ENCODE results near the gene PAN3.

PAN3 gene

GRCh38 chr13:28199089-28199488, 60.7 kb downstream of the PAN3 start:
- H3K4me3 ChIP-seq = no peak overlapping the region
- H3K27ac ChIP-seq = no peak overlapping the region

GRCh38 chr13:28204043-28204442, 65.7 kb downstream of the PAN3 start:
- no peak overlapping the region for H3K27ac ChIP-seq

DNA sequence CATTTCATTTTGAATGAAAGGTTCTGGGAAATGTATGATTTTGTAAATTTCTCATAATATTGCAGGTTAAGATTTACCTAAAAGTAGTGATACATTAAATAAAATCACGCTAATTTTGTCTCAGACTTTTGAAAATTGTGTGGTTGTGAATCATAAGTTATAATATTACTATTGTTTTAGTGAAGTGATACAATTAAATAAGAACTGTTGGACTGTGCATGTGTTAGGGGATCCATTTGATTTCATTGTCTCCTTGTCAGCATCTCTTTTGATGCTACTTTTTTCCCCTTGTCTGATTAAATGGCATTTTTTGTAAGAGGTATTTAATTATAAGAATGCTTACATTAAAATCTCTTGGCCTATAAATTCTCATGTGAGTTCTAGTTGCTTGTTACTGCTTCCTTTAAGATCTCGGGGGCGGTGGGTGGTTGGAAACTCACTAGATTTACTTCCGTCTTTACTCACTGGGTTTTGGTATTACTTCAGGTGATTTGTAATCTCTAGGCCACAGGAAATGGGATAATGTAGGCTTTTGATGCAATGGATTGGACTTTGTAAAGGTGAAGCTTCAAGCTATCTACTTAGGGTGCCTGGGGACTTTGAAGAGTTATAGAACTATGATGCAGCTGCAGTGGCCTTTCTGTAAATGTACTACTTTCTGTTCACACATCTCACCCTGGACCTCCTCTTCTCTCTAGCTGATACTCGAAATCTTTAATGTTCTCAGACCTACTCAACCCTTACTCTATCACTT, 66.5 kb downstream of the PAN3 start:
- H3K27ac ChIP-seq = no peak overlapping the region
- no peak overlapping the region for H3K4me3 ChIP-seq

More at GRCh38 chr13:28204043-28204442, 65.7 kb downstream of the PAN3 start:
- no peak overlapping the region for H3K4me3 ChIP-seq

- H3K27ac ChIP-seq = no peak overlapping the region
- no peak overlapping the region for H3K4me3 ChIP-seq
These were observed 80.3 kb downstream of the PAN3 start for GRCh38 chr13:28218679-28219078.

GRCh38 chr13:28219408-28220099, 81.2 kb downstream of the PAN3 start:
- Histone ChIP-seq H3K4me3 (no peak overlapping the region), H3K27ac (no peak overlapping the region)

- Histone ChIP-seq H3K4me3 (no peak overlapping the region), H3K27ac (no peak overlapping the region)
These were observed 81.8 kb downstream of the PAN3 start for GRCh38 chr13:28220166-28220565.

- H3K4me3 ChIP-seq = no peak overlapping the region
- no peak overlapping the region for H3K27ac ChIP-seq
These were observed 91.4 kb downstream of the PAN3 start for GRCh38 chr13:28229522-28230411.

DNA sequence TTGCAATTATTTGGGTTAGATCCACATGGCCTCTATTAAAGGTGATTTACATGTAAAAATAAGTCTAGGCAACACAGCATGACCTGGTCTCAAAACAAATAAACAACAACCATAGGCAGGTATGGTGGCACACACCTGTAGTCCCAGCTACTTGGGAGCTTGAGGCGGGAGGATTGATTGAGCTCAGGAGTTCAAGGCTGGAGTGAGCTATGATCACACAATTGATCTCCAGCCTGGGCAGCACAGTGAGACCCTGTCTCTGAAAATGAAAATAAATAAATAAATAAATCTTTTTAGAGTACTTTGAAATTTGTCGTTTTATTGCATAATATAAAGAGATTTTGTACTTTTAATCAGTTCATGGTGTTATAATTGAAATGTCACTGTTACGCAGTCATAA, 93.3 kb downstream of the PAN3 start:
- Histone ChIP-seq H3K4me3 (no peak overlapping the region), H3K27ac (no peak overlapping the region)

- Histone ChIP-seq H3K27ac (no peak overlapping the region), H3K4me3 (no peak overlapping the region)
These were observed 99.6 kb downstream of the PAN3 start for GRCh38 chr13:28237944-28238343.

- Histone ChIP-seq H3K4me3 (no peak overlapping the region), H3K27ac (no peak overlapping the region)
These were observed 101.0 kb downstream of the PAN3 start for GRCh38 chr13:28239374-28239773.

- Histone ChIP-seq H3K4me3 (no peak overlapping the region), H3K27ac (no peak overlapping the region)
These were observed 107.1 kb downstream of the PAN3 start for GRCh38 chr13:28245465-28245864.

GRCh38 chr13:28246891-28247290, 108.5 kb downstream of the PAN3 start:
- H3K27ac ChIP-seq = no peak overlapping the region
- H3K4me3 ChIP-seq = no peak overlapping the region

DNA sequence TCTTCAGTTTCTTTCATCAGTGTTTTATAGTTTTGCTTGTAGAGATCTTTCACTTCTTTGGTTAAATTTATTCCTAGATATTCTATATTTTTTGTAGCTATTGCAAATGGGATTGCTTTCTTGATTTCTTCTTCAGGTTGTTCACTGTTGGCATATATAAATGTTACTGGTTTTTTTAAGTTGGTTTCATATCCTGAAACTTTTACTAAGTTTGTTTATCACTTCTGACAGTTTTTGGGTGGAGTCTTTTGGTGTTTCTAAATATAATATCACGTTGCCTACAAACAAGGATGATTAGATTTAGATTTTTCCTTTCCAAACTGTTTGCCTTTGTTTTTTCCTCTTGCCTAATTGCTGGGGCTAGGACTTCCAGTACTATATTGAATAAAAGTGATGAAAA, 109.7 kb downstream of the PAN3 start:
- Histone ChIP-seq H3K4me3 (no peak overlapping the region), H3K27ac (no peak overlapping the region)

DNA sequence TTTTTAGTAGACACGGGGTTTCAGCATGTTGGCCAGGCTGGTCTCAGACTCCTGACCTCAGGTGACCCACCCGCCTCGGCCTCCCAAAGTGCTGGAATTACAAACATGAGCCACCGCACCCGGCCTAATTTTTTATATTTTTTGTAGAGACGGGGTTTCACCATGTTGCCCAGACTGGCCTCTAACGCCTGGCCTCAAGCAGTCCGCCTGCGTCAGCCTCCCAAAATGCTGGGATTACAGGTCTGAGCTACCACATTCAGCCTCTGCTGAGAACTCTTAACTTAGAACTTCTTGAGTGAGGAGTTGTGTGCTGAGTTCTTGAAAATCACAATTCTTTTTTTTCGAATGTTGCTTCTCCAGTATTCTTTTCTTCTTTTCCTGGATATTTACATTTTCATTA, 112.2 kb downstream of the PAN3 start:
- Histone ChIP-seq H3K4me3 (no peak overlapping the region), H3K27ac (no peak overlapping the region)

GRCh38 chr13:28251466-28251865, 113.1 kb downstream of the PAN3 start:
- Histone ChIP-seq H3K4me3 (no peak overlapping the region), H3K27ac (peak overlapping the region in 2 of 21 experiments; percentile 1 to 45)

DNA sequence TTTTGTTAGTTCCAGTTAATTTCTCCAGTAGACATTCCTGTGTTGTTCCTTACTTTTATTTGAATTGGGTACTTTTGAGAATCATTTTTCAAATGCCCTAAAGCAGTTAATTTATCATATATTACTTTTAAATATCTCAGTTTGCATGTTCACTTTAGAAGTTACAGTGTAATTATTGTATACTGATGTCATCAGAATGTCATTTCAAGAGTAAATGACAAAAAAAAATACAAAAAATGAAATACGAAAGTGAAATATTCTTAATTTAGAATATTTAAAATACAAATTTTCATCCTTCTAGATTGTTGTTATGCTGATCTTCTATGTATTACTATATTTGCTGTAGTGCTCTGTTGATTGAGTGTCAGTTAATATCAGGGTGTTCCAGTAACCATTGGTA, 114.2 kb downstream of the PAN3 start:
- H3K4me3 ChIP-seq = no peak overlapping the region

GRCh38 chr13:28257305-28257704, 119.0 kb downstream of the PAN3 start:
- no peak overlapping the region for H3K27ac ChIP-seq
- no peak overlapping the region for H3K4me3 ChIP-seq

More for the DNA sequence above, 114.2 kb downstream of the PAN3 start:
- H3K27ac ChIP-seq = no peak overlapping the region

DNA sequence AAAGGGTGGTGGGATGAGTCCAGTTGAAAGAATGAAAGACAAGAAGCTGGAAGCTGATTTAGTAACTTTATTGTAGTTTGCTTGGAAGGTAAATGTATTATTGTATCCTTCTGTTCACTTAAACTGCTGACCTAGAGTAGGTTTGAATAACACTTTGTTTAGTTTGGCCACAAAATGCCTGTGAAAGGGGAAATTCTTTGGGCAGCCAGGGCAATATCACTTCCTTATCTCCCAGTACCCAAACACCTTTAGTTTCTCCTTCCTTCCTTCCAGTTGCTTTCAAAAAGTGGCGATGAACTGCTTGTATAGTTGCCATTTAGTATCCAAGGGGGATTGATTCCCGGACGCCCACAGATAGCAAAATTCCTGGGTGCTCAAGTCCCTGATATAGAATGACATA, 120.1 kb downstream of the PAN3 start:
- Histone ChIP-seq H3K27ac (no peak overlapping the region), H3K4me3 (no peak overlapping the region)

DNA sequence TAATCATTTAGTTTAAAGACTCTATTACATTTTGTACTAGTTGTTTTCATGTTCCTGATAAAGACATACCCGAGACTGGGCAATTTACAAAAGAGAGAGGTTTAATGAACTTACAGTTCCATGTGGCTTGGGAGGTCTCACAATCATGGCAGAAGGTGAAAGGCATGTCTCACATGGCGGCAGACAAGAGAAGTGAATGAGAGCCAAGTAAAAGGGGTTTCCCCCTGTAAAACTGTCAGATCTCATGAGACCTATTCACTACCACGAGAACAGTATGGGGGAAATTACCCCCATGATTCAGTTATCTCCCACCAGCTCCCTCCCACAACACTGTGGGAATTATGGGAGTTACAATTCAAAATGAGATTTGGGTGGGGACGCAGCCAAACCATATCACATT, 129.2 kb downstream of the PAN3 start:
- no peak overlapping the region for H3K27ac ChIP-seq

GRCh38 chr13:28268800-28269223, 130.5 kb downstream of the PAN3 start:
- no peak overlapping the region for H3K27ac ChIP-seq
- no peak overlapping the region for H3K4me3 ChIP-seq

More for the DNA sequence above, 129.2 kb downstream of the PAN3 start:
- no peak overlapping the region for H3K4me3 ChIP-seq
